ENCODE data around the gene KATNIP.

KATNIP gene

DNA sequence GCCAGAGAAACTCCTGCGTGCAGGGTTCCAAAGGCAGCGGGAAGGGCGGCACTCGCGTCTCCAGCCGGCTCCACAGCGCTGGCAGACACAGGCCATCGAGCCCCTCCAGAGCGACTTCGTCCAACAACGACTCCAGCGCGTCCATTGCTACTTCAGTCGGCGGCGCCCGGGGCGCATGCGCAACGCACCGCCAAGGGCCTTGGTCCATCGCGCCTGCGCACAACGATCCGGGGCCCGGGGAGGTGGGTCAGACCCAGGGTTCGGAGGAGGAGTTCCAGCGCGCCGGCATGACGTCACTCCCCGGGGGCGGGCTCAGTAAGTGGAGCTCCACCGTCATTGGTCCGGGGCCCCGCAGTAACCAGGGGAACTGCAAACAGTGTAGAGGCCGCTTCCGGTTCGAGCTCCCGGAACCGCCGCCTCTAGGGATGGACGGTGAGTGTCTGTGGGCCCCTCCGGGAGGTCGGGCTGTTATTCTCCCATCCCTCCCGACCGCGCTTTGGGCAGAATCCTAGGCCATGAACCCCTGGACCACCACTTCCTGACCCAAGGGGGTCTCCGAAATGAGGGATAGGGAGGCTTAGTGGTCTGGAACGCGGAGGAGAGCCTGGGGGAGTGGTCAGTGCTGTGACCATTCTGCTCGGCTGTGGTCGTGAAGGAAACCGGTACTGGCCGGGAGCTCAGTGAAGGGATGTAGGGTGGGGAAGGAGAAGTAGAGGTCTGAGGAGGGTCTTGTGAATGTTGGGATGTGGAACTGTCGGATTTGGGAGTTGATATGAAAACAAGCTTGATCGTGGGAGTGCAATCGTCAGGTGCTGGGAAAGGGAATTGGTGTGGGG is at the start of gene KATNIP, which contains the start of gene GTF3C1:
Gene KATNIP (plus strand): TSS at position 399 of the 836 bp plus-strand sequence. CDS start 27 bp downstream, at position 426.
Gene GTF3C1 (minus strand): TSS at position 168 of the 836 bp plus-strand sequence. CDS start 23 bp downstream, at position 145.
- peak; percentile 95 for DNase-seq

- no peak for DNase-seq
These were observed 49.1 kb upstream of the KATNIP start for GRCh38 chr16:27500801-27501200.

- no peak for DNase-seq
These were observed 46.3 kb upstream of the KATNIP start for GRCh38 chr16:27503662-27504061.

DNA sequence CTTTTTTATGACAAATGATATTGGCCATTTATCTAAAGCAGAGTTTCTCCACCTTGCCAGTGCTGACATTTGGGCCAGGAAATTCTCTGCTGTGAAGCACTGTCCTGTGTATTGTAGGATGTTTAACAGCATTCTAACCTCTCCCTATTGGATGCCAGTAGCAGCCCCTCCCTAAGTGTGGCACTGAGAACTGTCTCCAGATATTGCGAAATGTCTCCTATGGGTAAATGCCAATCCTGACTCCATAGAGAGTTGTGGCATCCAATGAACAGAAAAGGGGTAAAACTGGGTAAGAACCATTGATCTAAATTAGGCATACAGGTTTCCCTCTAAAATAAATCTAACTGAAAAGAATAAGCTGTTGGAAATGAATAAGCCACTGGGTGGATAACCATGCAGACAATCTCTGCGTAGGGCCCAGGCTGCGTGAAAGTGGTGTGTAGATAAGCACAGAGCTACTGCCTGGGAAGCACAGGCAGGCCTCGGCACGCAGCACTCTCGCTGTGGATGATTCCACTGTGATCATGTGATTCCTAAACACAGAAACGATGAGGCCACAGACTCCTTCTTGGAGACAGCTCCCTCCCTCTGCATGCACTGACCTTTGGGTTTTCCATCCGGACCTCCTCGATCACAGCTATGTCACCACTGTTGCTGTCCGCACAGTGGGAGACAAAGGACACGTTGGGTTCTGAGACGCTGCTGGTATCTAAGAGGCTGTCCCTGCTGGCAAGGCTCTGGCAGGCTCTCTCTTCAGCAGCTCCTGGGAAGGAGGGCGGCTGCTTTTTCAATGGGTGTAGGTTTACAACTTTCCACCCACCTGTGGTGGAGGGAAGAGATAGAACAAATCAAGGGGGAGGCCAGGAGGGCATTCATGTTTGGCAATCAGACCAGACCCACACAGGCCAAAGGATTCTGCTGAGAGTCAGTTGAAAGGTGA is 44.4 kb upstream of the KATNIP start:
- DNase-seq: no peak

GRCh38 chr16:27506771-27507170 is 43.2 kb upstream of the KATNIP start:
- DNase-seq: no peak

DNA sequence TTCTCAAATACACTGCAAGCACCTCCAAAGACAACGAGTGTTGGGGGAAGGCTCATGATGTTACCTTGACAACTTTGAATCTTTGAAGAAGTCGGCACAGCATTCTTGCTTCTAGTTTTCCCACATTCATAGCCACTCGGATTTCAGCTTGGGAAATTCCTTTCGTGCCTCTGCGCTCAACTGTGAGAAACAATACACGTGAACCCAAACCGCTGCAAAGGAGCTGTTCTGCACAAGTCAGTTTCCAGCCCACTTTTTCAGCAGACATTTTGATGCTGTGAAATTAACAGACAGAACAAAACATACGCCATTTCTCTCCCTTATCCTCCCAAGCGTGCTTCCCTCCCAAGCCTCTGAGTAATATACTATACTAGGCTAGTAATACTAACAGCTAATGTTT is 41.5 kb upstream of the KATNIP start:
- DNase-seq: no peak

DNA sequence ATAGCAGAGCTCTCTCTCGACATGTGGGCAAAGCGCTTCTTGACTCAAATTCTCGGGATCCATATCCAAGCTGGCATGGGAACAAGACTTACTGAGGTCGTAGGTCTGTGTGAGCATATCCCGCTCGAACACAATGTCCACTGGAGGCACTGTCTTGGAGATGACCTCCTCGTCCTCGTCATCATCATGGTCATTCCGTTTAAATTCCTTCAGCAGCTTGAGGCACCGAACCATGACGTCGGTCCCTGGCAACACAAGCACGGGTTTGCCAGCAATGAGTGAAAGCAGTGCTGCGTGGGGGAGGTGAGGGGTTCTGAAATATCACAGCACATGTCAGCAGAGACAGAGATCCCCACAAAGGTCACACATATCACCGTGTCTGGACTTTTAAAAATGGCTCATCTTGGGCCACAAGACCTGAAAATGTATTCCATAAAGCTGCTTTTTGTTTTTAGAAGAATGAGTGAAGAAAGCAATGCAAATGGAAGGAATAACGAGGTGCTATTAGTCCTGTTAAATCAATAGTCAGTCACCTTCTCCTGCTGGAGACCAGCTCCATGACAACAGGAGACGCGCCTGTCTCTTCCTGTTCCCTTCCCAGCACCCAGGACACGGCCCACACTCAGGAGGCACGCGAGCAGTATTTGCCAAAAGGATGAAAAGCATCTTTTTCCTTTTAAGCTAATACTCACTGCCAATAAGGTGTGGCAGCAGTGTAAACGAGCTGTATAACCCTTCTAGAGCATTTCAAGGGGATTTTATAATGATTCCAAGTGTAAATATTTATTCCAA is 38.1 kb upstream of the KATNIP start:
- no peak for DNase-seq

DNA sequence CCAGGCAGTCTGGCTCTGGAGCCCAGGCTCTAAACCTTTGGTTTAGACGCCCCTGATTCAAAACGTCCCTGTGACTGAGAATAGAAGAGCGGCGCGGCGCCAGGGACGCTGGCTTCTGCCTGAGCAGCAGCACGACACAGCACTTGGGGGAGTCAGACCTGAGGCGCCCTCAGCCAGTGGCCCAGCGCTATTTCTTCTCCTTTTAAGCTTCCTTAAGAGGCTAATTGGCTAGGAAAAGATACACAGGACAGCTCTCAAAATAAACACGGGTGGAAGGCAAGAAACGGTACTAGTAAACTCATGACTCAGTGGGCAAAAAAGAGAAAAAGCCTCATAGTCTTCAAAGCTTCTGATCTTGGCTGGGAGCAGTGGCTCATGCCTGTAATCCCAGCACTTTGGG is 35.1 kb upstream of the KATNIP start:
- DNase-seq: no peak

GRCh38 chr16:27515874-27516353 is 34.0 kb upstream of the KATNIP start:
- no peak for DNase-seq

DNA sequence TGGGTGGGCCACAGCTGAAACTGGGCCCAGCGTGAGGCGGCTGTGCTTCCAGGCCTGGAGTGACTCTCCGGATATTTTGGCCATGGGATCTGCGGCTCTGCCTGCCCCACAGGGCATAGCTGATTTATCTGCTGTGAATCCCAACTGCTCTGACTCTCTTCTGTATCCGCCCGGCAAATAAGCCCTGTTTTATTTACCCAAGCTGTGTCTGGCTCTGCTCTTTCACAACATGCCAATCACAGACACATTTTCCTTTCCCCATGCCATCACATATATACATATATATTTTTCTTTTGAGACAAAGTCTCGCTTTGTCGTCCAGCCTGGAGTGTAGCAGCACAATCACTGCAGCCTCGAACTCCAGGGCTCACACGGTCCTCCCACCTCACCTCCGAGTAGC is 33.6 kb upstream of the KATNIP start:
- no peak for DNase-seq

GRCh38 chr16:27517664-27518063 is 32.3 kb upstream of the KATNIP start:
- no peak for DNase-seq

- DNase-seq: no peak
These were observed 31.7 kb upstream of the KATNIP start for GRCh38 chr16:27518226-27518625.

- DNase-seq: no peak
These were observed 28.8 kb upstream of the KATNIP start for GRCh38 chr16:27520982-27521673.

DNA sequence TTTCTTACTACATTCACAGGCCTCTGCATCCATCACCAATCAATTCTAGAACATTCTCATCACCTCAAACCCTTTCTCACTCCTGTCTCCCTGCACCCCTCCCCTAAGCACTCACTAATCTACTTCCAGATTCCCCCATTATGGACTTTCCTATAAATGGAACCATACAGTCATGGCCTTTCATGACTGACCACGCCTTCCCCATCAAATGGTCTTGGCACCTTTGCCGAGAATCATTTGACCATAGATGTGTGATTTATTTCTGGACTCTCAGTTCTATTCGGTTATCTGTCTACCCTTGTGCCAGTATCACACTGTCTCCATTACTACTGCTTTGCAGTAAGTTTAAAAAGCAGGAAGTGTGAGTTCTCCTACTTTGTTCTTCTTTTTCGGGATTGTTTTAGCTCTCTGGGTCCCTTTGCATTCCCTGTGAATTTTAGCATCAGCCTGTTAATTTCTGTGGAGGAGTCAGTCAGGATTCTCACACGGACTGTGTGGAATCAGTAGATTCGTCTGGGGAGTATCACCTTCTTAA is 27.7 kb upstream of the KATNIP start:
- DNase-seq: no peak

DNA sequence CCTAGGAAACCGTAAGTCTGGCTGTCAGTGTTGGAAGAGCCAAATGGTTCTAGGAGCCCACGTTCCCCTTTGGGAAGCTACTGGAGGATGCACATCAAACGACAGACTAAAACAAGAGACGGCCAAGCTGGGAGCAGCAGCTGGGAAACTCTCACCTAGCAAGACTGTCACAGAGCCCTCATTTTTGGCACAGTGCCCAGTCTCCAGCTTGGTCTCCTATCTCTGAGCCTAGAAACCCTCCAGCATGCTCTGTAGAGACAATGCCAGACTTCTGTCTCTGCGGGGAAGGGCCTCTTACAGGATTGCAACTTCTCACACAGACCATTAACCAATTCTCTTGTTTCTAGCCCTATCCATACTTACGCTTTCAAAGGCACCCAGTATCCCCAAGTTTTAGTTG is 23.8 kb upstream of the KATNIP start:
- DNase-seq: no peak

GRCh38 chr16:27528294-27528693 is 21.6 kb upstream of the KATNIP start:
- no peak for DNase-seq

- no peak for DNase-seq
These were observed 20.0 kb upstream of the KATNIP start for GRCh38 chr16:27529962-27530361.

- no peak for DNase-seq
These were observed 18.8 kb upstream of the KATNIP start for GRCh38 chr16:27531186-27531585.

- DNase-seq: no peak
These were observed 17.8 kb upstream of the KATNIP start for GRCh38 chr16:27531826-27532800.

DNA sequence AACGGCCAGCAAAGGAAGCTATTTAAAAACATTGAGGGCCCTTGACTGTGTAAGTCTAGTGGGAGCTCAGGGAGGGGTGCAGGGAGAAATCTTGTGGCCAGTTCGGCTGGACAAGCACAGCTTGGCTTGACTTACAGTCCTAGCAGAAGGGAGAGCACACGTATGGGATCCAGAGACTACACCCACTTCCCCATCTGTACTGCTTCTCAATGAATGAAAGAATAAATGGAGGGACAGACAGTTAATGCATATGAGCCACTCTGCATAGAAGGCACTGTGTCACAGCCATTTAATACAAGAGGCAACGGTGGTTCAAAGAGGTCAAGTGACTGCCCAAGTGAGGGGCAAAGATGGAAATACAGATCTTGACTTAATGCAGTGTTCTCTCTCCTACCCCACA is 15.7 kb upstream of the KATNIP start:
- no peak for DNase-seq

DNA sequence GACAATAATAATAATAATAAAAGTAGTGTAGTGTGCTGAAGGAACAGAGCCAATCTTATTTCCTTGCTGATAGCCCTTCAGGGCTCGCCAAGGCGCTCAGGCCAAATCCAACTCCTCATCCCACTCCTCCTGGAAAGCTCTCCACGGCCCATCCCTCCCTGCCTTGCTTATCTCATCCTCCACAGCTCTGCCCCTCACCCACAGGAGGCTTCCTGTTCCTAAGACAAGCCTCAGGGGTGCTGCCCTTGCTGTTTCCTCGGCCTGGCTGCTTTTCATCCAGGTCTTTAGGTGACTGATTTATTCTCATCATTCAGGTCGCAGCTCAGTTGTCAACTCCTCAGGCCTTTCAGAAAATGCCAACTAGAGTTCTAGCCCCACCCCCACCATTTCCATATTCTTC is 11.4 kb upstream of the KATNIP start:
- DNase-seq: no peak
